GM12865 (cell line): Measurements from ENCODE around the gene C19orf47.

Source experiments
- DNase-seq: peaks from one replicate; pipeline ENCODE4 v3.0.0; 2010; ENCODE audit warnings: low read depth
- H3K4me3 ChIP-seq: 2 replicates; pipeline ENCODE4 v1.5.1; 2011; ENCODE audit warnings: mild to moderate bottlenecking, low read depth, low read length, control low read depth
- TF ChIP-seq, protein P1 (sequence below): IDR thresholded peaks from 2 replicates; pipeline ENCODE4 v1.5.1; 2011; ENCODE audit warnings: low read length, control low read depth, low read depth, inconsistent platforms; ENCODE audit not compliant: insufficient read depth; ENCODE audit errors: missing control alignments

C19orf47 gene

DNA sequence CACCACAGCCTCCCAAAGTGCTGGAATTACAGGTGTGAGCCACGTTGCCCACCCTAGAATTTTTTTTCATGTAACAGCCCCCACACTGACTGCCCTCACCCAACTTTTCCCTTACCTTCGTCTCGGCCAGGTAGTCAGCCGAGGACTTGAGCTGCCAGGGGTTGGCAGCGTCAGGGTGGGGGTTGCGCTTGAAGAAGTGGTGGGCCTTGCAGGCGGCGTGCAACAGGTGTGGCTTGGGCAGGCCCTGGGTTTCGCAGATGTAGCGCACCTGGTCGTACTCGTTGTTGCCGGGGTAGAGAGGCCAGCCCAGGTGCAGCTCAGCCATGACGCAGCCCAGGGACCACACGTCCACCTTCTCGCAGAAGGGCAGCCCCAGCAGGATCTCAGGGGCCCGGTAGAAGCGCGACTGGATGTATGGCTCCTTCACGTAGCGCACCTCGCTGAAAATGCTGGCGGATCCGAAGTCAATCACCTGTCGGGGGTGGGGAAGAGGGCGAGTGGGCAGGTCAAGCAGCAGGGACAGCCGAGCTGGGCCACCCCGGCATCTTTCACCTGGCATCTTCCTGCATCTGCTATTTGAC is 35.6 kb upstream of the C19orf47 start:
- TF ChIP-seq, protein P1, sequence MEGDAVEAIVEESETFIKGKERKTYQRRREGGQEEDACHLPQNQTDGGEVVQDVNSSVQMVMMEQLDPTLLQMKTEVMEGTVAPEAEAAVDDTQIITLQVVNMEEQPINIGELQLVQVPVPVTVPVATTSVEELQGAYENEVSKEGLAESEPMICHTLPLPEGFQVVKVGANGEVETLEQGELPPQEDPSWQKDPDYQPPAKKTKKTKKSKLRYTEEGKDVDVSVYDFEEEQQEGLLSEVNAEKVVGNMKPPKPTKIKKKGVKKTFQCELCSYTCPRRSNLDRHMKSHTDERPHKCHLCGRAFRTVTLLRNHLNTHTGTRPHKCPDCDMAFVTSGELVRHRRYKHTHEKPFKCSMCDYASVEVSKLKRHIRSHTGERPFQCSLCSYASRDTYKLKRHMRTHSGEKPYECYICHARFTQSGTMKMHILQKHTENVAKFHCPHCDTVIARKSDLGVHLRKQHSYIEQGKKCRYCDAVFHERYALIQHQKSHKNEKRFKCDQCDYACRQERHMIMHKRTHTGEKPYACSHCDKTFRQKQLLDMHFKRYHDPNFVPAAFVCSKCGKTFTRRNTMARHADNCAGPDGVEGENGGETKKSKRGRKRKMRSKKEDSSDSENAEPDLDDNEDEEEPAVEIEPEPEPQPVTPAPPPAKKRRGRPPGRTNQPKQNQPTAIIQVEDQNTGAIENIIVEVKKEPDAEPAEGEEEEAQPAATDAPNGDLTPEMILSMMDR, result no peak
- no peak overlapping the region for H3K4me3 ChIP-seq
- DNase-seq, result no peak

DNA sequence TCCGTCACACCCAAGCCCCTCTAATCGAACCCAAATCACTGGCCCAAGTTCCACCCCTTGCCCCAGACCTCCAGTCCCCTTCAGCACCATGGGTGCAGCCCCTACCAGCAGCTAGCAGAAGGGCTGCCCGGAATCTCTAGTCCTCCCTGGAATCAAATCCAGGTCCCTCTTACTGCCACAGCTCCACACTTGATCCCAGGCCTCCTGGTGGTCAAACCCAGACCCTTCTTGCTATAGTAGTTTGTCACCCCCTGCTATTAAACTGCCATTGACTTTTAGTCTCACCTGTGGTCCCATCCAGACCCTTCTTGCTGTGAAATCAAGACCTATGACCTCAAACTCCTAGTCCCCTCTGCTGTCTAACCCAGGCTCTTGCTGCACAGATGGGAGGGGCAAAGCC is 33.1 kb upstream of the C19orf47 start:
- no peak for DNase-seq
- TF ChIP-seq, protein P1, result no peak
- H3K4me3 ChIP-seq, result no peak overlapping the region

DNA sequence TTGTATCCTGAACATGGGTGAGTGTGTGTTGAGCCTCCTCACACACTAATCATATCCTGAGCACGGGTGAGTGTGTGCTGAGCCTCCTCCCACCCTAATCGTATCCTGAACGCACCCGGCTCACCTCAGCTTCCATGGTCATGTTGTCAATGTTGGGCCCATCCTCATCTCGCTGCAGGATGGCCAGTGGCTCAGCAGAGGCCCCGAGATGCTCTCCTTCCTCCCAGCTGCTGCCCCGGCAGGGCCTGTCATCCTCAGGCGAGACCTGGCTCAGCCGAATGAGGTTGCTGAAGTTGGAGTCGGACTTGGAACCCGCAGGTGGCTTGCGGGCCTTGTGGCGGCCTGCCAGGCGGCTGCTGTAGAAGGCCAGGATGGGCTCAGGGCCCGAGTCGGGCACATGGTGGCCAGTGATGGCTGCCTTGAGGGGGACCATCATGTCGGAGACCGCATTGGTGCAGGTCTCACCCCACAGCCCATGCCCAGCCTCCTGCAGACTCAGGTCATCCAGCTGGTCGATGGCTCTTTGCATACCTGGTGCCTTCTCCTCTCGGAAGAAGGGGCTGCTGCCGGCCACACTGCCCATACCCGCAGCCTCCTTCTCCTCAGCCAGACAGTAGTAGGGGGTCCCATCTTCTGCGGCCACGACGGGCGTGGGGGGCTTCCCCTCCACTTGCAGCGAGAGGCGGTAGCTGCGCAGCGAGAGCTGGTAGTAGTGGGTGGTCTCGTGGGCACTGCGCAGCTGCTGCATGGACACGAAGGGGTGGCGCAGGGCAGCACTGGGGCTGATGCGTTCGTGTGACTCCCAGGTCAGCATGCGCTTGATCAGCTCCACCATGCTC is 32.2 kb upstream of the C19orf47 start:
- DNase-seq, result no peak
- TF ChIP-seq, protein P1, result no peak

DNA sequence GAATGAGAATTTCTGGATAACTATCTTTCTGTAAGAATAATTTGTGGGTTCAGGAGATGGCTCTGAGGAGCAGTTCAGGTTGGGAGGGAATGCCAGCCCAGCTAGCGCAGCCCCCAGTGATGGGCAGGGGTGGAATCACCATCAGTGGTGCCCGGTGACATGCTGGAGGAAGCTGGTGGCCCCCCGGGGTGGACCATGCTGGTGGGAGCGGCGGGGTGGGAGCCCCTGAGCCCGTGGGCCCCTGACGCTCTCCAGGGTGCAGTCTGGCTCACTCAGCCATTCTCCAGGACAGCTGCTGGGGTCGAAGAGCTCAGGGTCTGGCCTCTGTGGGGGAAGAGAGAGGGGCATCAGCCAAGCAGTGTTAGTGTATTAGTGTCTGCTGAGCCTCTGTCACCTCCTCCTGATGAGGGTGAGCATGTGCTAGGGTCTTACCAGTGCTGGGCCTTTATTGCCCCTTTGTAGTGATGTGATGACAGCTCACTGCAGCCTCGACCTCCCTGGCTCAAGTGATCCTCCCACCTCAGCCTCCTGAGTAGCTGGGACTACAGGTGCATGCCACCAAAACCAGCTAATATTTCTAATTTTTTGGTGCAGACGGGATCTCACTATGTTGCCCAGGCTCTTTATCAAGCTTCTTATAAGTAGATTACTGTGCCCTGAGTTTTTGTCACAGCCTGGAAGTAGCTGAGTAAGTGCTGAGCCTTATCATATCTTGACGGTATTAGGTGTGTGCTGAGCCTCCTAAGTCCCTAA is 31.4 kb upstream of the C19orf47 start:
- no peak for DNase-seq
- TF ChIP-seq, protein P1, result no peak
- no peak overlapping the region for H3K4me3 ChIP-seq

More for the DNA sequence above, 32.2 kb upstream of the C19orf47 start:
- H3K4me3 ChIP-seq, result no peak overlapping the region

DNA sequence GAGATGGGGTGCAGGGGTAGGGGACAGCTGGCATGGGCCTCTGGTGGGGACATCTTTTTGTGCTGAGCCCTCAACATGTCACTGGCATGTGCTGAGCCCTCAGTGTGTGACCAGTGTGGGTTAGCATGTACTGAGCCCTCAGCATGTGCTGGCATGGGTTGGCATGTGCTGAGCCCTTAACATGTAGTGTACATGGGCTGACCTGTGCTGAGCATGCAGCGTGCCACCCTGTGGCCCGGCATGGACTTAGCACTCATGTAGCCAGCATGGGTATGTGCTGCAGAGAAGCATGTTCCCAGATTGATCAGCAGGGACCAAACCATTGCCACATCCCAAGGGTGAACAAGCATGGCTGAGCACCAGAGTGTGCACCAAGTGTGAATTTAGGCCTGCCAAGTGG is 30.3 kb upstream of the C19orf47 start:
- no peak overlapping the region for H3K4me3 ChIP-seq
- no peak for DNase-seq
- TF ChIP-seq, protein P1, result no peak

DNA sequence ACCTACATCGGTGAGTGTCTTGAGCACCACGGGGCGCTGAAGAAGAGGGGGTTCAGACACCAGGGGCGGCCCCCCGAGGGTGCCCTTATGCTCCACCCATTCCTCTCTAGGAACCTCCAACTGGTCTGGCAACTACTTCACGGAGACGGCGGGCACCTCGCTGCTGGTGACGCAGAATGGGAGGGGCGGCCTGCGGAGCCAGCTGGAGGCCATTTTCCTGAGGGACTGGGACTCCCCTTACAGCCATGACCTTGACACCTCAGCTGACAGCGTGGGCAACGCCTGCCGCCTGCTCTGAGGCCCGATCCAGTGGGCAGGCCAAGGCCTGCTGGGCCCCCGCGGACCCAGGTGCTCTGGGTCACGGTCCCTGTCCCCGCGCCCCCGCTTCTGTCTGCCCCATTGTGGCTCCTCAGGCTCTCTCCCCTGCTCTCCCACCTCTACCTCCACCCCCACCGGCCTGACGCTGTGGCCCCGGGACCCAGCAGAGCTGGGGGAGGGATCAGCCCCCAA is 29.7 kb upstream of the C19orf47 start:
- H3K4me3 ChIP-seq, result no peak overlapping the region
- TF ChIP-seq, protein P1, result no peak
- DNase-seq, result no peak
